ENCODE data around the gene CCK.
A peak's percentile ranks its signal among the peaks of the same experiment; 100 is the strongest.

The CCK gene

DNA sequence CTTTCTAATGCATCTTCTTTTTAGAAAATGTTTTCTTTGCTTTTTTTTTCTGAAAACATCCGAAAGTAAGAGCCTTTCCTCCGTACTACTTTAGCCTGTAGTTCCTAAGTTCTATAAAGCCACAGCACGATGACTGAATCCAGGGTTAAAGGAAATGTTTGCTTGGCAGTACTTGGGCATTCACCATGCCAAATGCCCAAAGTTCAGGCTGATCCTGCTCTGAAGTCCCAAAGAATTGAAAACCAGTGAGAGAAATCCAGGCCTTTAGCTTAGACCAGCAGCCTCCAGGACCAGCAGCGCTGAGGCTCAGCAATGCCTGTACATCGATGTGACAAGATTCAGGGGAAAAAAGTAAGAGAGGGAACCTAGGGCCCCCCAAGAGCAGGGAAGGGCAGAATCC lies 35.1 kb downstream of the CCK start:
- Histone ChIP-seq H3K4me3 (no peak overlapping the region), H3K9ac (no peak overlapping the region), H4K20me1 (no peaks in the 10 kb centered on the region; a peak in 1 of 22 replicates), H3K36me3 (peaks cover 2 to 6% (median 4%) of the 10 kb centered on the region in 11 experiments; a peak in 16 of 22 replicates), H3K27me3 (no peaks in the 10 kb centered on the region), H3K9me3 (replicated peaks in 1 of 11) (no peaks in the 10 kb centered on the region), H3K4me1 (peaks cover 0 to 10% (median 0%) of the 10 kb centered on the region in 10 experiments; a peak in 4 of 20 replicates), H3K4me2 (no peak overlapping the region), H3K27ac (no peak overlapping the region)
- TF ChIP-seq Cebpa-rat (IDR thresholded peaks at IDR 0.05): no peak

- Histone ChIP-seq H3K27me3 (no peaks in the 10 kb centered on the region), H3K9ac (no peak overlapping the region), H3K9me3 (replicated peaks in 1 of 11) (no peaks in the 10 kb centered on the region; a peak in 1 of 22 replicates), H3K27ac (no peak overlapping the region), H3K4me3 (no peak overlapping the region), H3K36me3 (peaks cover 8 to 14% (median 11%) of the 10 kb centered on the region in 11 experiments), H3K4me1 (peaks cover 0 to 10% (median 0%) of the 10 kb centered on the region in 10 experiments; a peak in 4 of 20 replicates), H3K4me2 (no peak overlapping the region), H4K20me1 (no peaks in the 10 kb centered on the region; a peak in 1 of 22 replicates)
- no peak for TF ChIP-seq Cebpa-rat (IDR thresholded peaks at IDR 0.05)
Measured at GRCh38 chr3:42229942-42230688, 35.9 kb downstream of the CCK start.

- H3K4me2 ChIP-seq: no peak overlapping the region
- H3K27ac ChIP-seq: no peak overlapping the region
- peaks cover 15 to 21% (median 18%) of the 10 kb centered on the region in 11 experiments for H3K36me3 ChIP-seq
- H3K9ac ChIP-seq: no peak overlapping the region; a peak in 1 of 22 replicates
- no peaks in the 10 kb centered on the region; a peak in 1 of 22 replicates for H3K9me3 ChIP-seq (replicated peaks in 1 of 11)
- no peak overlapping the region for H3K4me3 ChIP-seq
- TF ChIP-seq Cebpa-rat (IDR thresholded peaks at IDR 0.05): no peak
- H3K4me1 ChIP-seq: peaks cover 0 to 10% (median 0%) of the 10 kb centered on the region in 10 experiments; a peak in 4 of 20 replicates
- H4K20me1 ChIP-seq: no peaks in the 10 kb centered on the region; a peak in 1 of 22 replicates
- H3K27me3 ChIP-seq: no peaks in the 10 kb centered on the region
Measured at GRCh38 chr3:42229266-42229941, 36.6 kb downstream of the CCK start.

DNA sequence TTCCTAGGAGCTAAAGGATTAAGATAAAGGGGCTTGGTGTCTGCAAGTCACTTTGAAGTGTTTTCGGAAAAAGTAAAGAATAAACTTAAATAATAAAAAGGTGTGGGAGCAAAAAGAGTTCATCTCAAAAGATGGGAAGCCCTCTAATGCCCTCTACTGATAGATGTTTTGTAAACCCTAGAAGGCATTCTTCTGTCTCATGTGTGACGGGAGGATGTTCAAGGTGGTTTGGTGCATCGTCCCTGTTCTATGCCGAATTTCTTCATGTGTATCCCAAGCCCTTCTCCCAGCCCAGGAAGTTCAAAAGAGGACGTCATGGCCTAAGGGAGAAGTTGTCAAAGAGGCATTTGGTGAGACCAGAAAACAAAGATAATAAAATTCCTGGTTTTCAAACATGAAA lies 37.2 kb downstream of the CCK start:
- no peak overlapping the region for H3K4me3 ChIP-seq

DNA sequence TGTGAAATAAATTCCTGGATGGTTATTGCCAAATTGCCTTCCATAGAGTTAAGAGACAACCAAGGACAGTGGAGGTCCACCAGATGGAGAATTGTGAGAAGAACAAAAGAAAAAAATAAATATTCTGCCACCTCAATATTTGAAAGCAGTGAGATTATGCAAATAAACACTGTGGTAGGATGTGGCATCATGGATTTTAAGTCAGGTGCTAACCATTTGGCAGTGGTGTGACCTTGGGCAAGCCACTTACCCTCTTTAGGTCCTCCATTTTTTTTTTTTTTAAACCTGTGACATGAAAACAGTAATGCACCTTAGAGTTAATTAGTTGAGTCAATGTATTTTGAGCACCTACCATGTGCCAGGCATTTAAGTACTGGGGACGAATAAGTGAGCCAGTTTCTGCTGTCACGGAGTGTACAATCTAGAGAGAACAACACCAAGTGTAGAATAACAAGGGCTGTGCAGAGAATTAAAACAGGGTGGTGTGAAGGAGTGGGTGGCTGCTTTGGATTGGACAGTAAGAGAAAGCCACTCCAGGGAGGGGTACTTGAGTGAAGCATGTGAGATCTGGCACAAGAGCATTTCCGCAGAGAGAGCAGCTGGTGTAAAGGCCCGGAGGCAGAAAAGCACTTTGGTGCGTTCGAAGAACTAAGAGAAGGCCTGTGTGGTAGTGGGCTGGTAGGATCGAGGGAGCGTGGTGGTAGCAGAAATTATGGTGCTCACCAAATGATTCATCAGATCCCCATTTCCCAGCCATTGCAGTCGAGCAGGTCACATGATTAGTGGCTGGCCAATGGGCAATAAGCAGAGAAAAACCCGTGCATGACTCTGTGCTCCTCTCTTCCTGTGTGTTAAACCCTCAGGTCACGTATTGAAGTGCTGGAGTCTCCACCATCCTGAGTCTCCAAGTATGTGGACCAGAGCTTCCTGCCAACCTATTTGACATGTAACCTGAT lies 39.2 kb downstream of the CCK start:
- TF ChIP-seq Cebpa-rat (IDR thresholded peaks at IDR 0.05): no peak
- peaks cover 0 to 10% (median 0%) of the 10 kb centered on the region in 10 experiments; a peak in 4 of 20 replicates for H3K4me1 ChIP-seq

More for the DNA sequence above, 37.2 kb downstream of the CCK start:
- peaks cover 21 to 27% (median 25%) of the 10 kb centered on the region in 11 experiments for H3K36me3 ChIP-seq
- no peaks in the 10 kb centered on the region for H3K27me3 ChIP-seq
- peaks cover 0 to 3% (median 0%) of the 10 kb centered on the region in 11 experiments; a peak in 2 of 22 replicates for H4K20me1 ChIP-seq
- H3K27ac ChIP-seq: no peak overlapping the region
- no peaks in the 10 kb centered on the region; a peak in 1 of 22 replicates for H3K9me3 ChIP-seq (replicated peaks in 1 of 11)
- H3K9ac ChIP-seq: 0 out of 22 replicates have a peak overlapping the region, but pooled peaks of 1 of the 11 experiments have one; percentile 7
- H3K4me1 ChIP-seq: peaks cover 0 to 10% (median 0%) of the 10 kb centered on the region in 10 experiments; a peak in 4 of 20 replicates
- H3K4me2 ChIP-seq: no peak overlapping the region
- TF ChIP-seq Cebpa-rat (IDR thresholded peaks at IDR 0.05): no peak

GRCh38 chr3:42225486-42226363 lies 40.3 kb downstream of the CCK start:
- TF ChIP-seq Cebpa-rat (IDR thresholded peaks at IDR 0.05): no peak
- H4K20me1 ChIP-seq: peaks cover 0 to 8% (median 0%) of the 10 kb centered on the region in 11 experiments; a peak in 3 of 22 replicates
- H3K4me1 ChIP-seq: peaks cover 0 to 10% (median 2%) of the 10 kb centered on the region in 10 experiments; a peak in 7 of 20 replicates
- no peak overlapping the region for H3K9ac ChIP-seq
- no peak overlapping the region for H3K4me3 ChIP-seq
- H3K36me3 ChIP-seq: peaks cover 49 to 58% (median 55%) of the 10 kb centered on the region in 11 experiments
- no peaks in the 10 kb centered on the region for H3K27me3 ChIP-seq
- no peak overlapping the region for H3K4me2 ChIP-seq
- no peaks in the 10 kb centered on the region; a peak in 1 of 22 replicates for H3K9me3 ChIP-seq (replicated peaks in 1 of 11)
- H3K27ac ChIP-seq: no peak overlapping the region

More for the DNA sequence above, 39.2 kb downstream of the CCK start:
- peaks cover 0 to 8% (median 0%) of the 10 kb centered on the region in 11 experiments; a peak in 2 of 22 replicates for H4K20me1 ChIP-seq
- no peaks in the 10 kb centered on the region for H3K27me3 ChIP-seq
- no peak overlapping the region for H3K4me3 ChIP-seq
- H3K4me2 ChIP-seq: no peak overlapping the region
- H3K9ac ChIP-seq: no peak overlapping the region
- H3K9me3 ChIP-seq (replicated peaks in 1 of 11): no peaks in the 10 kb centered on the region; a peak in 1 of 22 replicates
- H3K36me3 ChIP-seq: peaks cover 41 to 48% (median 45%) of the 10 kb centered on the region in 11 experiments
- no peak overlapping the region for H3K27ac ChIP-seq

DNA sequence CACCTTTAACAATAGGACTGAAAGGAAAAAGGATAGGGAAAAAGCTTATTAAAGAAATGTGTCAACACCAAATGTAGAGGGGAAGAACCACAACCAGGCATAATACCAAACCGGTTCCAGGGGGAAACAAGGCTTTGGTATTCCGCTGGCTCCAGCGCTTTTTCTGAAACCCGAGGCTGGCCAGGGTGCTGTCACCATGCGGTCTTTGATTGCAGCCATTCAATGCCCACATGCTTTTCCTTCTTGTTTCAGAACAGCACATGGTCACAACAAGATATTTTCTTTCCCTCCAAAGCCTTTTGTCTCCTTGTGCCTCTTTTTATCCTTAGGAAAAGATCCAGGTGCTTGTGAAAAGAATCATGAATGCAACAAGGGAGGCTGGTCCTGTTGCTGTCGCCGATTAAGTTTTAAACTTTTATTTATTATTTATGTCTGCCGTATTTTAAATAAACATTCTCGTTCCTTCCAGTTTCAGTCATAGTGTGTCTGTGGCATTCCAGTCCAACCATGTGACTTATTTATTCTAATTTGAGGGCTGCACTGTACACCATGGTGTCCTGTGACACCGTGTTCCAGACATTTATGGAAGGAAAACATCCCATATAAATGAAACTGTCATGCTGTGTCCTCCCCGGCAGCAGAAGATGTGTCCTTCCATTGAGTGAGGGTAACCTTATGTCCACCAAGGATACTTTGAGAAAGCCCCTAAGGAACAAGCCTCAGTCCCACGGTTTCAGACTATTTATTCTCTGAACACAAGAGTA lies 41.1 kb downstream of the CCK start:
- Histone ChIP-seq H3K4me1 (peaks cover 0 to 16% (median 5%) of the 10 kb centered on the region in 10 experiments; a peak in 8 of 20 replicates), H3K27me3 (no peaks in the 10 kb centered on the region), H3K27ac (no peak overlapping the region), H3K9ac (no peak overlapping the region), H3K9me3 (replicated peaks in 1 of 11) (no peaks in the 10 kb centered on the region; a peak in 1 of 22 replicates), H3K4me2 (no peak overlapping the region), H3K36me3 (peaks cover 58 to 67% (median 64%) of the 10 kb centered on the region in 11 experiments), H4K20me1 (peaks cover 0 to 8% (median 0%) of the 10 kb centered on the region in 11 experiments; a peak in 3 of 22 replicates), H3K4me3 (no peak overlapping the region)
- TF ChIP-seq Cebpa-rat (IDR thresholded peaks at IDR 0.05): no peak

Data from BLaER1 treated with 17β-estradiol and CSF1 and Interleukin-3, amounts not matched to agents 10 nM and 100 nM (cell line).